ENCODE measurements around the gene CDPF1.

CDPF1 gene

DNA sequence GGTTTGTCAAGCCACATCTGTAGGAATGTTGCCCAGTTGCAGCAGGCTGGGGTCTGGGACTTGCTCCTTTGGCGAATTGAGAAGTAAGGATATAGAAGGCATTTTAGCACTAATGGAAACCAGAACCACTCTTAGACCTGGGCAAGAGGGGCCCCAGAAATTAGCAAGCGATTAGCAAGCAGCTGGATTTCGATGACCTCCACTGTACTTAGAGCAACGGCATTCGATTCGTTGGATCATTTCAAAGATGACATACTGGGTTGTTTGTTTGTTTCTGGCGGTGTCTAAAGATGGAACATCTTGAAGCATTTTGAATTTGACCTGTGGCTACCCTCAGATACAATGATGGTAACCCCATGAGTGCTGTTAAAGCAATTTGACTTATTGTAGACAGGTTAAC is 1.2 kb upstream of the CDPF1 start:
- Histone ChIP-seq H3K36me3 (no peaks in the 10 kb centered on the region), H3K27ac (peak overlapping the region; percentile 90), H3K4me3 (ENCODE audit: low read depth, low read length) (peak overlapping the region; percentile 87), H3K9me3 (ENCODE audit: severe bottlenecking) (peaks cover 2% of the 10 kb centered on the region), H3K27me3 (ENCODE audit: insufficient read depth, low read depth, severe bottlenecking) (no peaks in the 10 kb centered on the region)
- TF ChIP-seq, protein P1, sequence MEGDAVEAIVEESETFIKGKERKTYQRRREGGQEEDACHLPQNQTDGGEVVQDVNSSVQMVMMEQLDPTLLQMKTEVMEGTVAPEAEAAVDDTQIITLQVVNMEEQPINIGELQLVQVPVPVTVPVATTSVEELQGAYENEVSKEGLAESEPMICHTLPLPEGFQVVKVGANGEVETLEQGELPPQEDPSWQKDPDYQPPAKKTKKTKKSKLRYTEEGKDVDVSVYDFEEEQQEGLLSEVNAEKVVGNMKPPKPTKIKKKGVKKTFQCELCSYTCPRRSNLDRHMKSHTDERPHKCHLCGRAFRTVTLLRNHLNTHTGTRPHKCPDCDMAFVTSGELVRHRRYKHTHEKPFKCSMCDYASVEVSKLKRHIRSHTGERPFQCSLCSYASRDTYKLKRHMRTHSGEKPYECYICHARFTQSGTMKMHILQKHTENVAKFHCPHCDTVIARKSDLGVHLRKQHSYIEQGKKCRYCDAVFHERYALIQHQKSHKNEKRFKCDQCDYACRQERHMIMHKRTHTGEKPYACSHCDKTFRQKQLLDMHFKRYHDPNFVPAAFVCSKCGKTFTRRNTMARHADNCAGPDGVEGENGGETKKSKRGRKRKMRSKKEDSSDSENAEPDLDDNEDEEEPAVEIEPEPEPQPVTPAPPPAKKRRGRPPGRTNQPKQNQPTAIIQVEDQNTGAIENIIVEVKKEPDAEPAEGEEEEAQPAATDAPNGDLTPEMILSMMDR (IDR thresholded peaks at IDR 0.05; ENCODE audit: low read depth, low read length) = no peak
- no peak for DNase-seq

DNA sequence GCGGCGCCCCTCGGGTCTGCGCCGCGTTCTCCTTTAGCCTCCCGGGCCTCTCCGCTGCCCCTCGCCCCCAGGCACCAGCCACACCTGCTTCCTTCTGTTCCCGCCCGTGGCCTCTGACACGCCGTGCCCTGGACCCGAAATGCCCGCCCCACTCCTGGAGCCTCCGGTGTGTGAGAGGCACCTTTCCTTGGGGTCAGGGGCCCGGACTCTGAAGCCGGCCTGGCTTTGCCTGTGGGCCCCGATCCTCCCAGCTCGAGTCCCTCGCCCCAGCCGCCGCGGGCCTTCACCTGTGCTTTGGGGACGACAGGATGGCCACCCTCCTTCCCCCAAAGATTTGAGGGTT is 661 bp upstream of the CDPF1 start:
- Histone ChIP-seq H3K27ac (peak overlapping the region; percentile 90), H3K4me3 (ENCODE audit: low read depth, low read length) (peak overlapping the region; percentile 87), H3K36me3 (no peaks in the 10 kb centered on the region), H3K27me3 (ENCODE audit: insufficient read depth, low read depth, severe bottlenecking) (no peaks in the 10 kb centered on the region), H3K9me3 (ENCODE audit: severe bottlenecking) (peaks cover 2% of the 10 kb centered on the region)
- DNase-seq = peak; percentile 20
- TF ChIP-seq, protein P1 (IDR thresholded peaks at IDR 0.05; ENCODE audit: low read depth, low read length) = no peak

DNA sequence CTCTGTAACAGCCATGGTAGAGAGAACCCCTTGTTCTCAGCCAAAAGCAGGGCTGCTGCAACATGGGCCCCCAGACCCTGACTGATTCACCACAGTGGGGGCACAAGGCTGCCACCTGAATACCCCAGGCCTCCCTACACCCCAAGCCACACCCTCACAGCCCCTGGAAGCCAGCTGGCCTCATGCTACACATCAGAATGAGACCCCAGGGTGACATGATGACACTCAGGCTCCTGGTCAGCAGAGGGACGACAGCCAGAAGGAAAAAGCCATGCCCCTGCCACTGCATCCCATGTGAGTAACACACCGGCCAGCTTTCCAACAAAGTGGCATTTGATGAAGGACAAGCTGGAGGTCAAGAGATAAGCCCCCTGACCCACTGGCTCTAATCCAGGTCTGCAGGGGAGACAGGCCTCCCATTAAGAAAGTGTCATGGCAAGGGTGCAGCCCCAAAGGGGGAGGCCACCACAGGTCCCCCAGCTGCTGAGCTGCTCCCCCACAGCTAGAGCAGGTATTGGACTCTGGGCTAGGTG is 2.6 kb downstream of the CDPF1 start:
- Histone ChIP-seq H3K27ac (no peak overlapping the region), H3K4me3 (ENCODE audit: low read depth, low read length) (no peak overlapping the region), H3K9me3 (ENCODE audit: severe bottlenecking) (peaks cover 2% of the 10 kb centered on the region), H3K27me3 (ENCODE audit: insufficient read depth, low read depth, severe bottlenecking) (no peaks in the 10 kb centered on the region), H3K36me3 (no peaks in the 10 kb centered on the region)
- DNase-seq = no peak
- TF ChIP-seq, protein P1 (IDR thresholded peaks at IDR 0.05; ENCODE audit: low read depth, low read length) = no peak

DNA sequence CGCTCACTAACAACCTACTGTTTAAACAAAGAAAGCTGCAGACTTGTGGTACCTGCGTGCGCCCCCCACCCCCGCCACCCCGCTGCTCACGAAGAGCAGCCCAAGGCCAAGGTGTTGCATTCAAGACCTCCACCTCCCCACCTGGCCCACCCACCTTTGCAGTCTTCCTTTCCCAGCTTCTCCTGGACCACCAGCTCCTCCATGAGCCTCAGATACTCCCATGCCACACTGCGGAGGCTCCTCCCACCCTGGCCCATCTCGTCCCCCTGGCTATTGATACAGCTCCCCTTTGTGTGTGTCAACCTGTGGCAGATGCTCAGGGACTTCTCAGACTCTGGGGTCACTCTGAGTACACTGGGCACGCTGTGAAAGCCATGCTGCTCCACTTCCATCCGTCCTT is 3.9 kb downstream of the CDPF1 start:
- no peaks in the 10 kb centered on the region for H3K36me3 ChIP-seq
- TF ChIP-seq, protein P1 (IDR thresholded peaks at IDR 0.05; ENCODE audit: low read depth, low read length) = no peak
- H3K27ac ChIP-seq = no peak overlapping the region
- H3K4me3 ChIP-seq (ENCODE audit: low read depth, low read length) = no peak overlapping the region
- no peak for DNase-seq
- no peaks in the 10 kb centered on the region for H3K27me3 ChIP-seq (ENCODE audit: insufficient read depth, low read depth, severe bottlenecking)
- no peaks in the 10 kb centered on the region for H3K9me3 ChIP-seq (ENCODE audit: severe bottlenecking)

DNA sequence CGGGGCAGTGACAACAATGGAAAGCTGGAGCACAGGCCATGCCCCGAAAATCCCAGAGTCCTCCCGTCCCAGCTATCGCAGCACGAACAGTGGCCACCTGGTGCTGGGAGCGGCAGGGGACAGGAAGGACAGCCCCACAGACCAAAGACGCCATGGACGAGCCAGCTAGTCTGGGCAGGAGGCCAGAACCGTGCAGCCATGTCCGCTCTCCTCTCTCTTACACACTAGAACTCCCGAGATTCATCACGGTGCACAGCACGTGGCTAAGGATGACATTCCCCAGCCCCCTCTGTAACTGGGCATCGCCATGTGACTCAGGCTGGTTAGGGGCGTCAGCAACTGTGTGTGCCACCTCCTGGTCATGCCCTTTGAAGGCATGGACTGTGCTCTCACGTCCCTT is 4.6 kb downstream of the CDPF1 start:
- TF ChIP-seq, protein P1 (IDR thresholded peaks at IDR 0.05; ENCODE audit: low read depth, low read length) = no peak
- no peak for DNase-seq
- H3K27ac ChIP-seq = no peak overlapping the region
- no peaks in the 10 kb centered on the region for H3K27me3 ChIP-seq (ENCODE audit: insufficient read depth, low read depth, severe bottlenecking)
- no peak overlapping the region for H3K4me3 ChIP-seq (ENCODE audit: low read depth, low read length)
- no peaks in the 10 kb centered on the region for H3K9me3 ChIP-seq (ENCODE audit: severe bottlenecking)
- H3K36me3 ChIP-seq = no peaks in the 10 kb centered on the region

DNA sequence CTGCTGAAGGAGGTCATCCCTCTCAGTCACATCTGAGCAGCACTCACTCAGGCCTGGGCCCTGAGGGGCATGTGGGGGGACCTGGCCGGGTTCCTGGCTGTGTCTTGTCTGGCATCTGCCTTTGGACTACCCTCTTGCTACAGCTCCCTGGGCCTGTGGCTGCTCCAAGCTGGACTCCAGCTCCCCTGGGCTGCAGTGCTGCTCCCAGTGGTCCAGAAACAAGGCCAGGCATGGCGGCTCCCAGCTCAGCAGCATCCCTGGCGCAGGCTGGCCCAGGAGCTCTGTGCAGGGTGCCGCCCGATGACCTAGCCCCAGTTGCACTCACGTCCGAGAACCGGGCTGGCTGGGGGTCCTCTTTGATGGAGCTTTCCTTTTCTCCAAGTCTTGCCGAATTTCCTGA is 5.3 kb downstream of the CDPF1 start:
- H3K4me3 ChIP-seq (ENCODE audit: low read depth, low read length) = no peak overlapping the region
- TF ChIP-seq, protein P1 (IDR thresholded peaks at IDR 0.05; ENCODE audit: low read depth, low read length) = no peak
- H3K9me3 ChIP-seq (ENCODE audit: severe bottlenecking) = no peaks in the 10 kb centered on the region
- no peaks in the 10 kb centered on the region for H3K36me3 ChIP-seq
- no peak for DNase-seq
- H3K27ac ChIP-seq = no peak overlapping the region
- no peaks in the 10 kb centered on the region for H3K27me3 ChIP-seq (ENCODE audit: insufficient read depth, low read depth, severe bottlenecking)
